GM21576 (cell line): Measurements from ENCODE around the gene CC2D1A.
A peak's percentile ranks its signal among the peaks of the same experiment; 100 is the strongest.

Experiments
- ATAC-seq: cut with Tn5 transposase; IDR thresholded peaks from one replicate; pipeline ENCODE4 v1.9.1; 2021; ENCODE audit warnings: mild to moderate bottlenecking, moderate library complexity; ENCODE audit not compliant: unreplicated experiment

The CC2D1A gene

GRCh38 chr19:13935765-13936510 lies 29.9 kb downstream of the CC2D1A start:
- ATAC-seq: no peak

- no peak for ATAC-seq
Observed at GRCh38 chr19:13937479-13938300, 31.7 kb downstream of the CC2D1A start.

GRCh38 chr19:13938301-13939064 lies 32.5 kb downstream of the CC2D1A start, which contains the start of gene PODNL1:
PODNL1 (minus strand) TSS chr19:13938417; CDS start chr19:13938181, 236 bp downstream.
- no peak for ATAC-seq

- ATAC-seq: no peak
Observed at GRCh38 chr19:13942023-13942684, 36.2 kb downstream of the CC2D1A start.

GRCh38 chr19:13946414-13946813 lies 40.4 kb downstream of the CC2D1A start:
- ATAC-seq: no peak

- ATAC-seq: no peak
Observed at GRCh38 chr19:13951043-13951442, 45.0 kb downstream of the CC2D1A start.

GRCh38 chr19:13951799-13952153 lies 45.8 kb downstream of the CC2D1A start:
- peak; percentile 1 for ATAC-seq

GRCh38 chr19:13952154-13952930 lies 46.3 kb downstream of the CC2D1A start, which contains the start of gene DCAF15:
DCAF15 (plus strand) TSS chr19:13952509; CDS start chr19:13952513, 4 bp downstream.
- peak; percentile 92 for ATAC-seq

- no peak for ATAC-seq
Observed at GRCh38 chr19:13952931-13953531, 47.0 kb downstream of the CC2D1A start.

- no peak for ATAC-seq
Observed at GRCh38 chr19:13954185-13954584, 48.2 kb downstream of the CC2D1A start.

- no peak for ATAC-seq
Observed at GRCh38 chr19:13955662-13956364, 49.8 kb downstream of the CC2D1A start.

GRCh38 chr19:13956365-13956744 lies 50.4 kb downstream of the CC2D1A start:
- ATAC-seq: no peak

GRCh38 chr19:13957051-13957450 lies 51.0 kb downstream of the CC2D1A start:
- no peak for ATAC-seq

- ATAC-seq: no peak
Observed at GRCh38 chr19:13958043-13958442, 52.0 kb downstream of the CC2D1A start.

- ATAC-seq: no peak
Observed at GRCh38 chr19:13959141-13959961, 53.4 kb downstream of the CC2D1A start.

GRCh38 chr19:13959962-13960862 lies 54.2 kb downstream of the CC2D1A start:
- ATAC-seq: no peak
